Caco-2 (cell line): Measurements from ENCODE around the gene B3GALT4. TPM values are rescaled to one million over a fixed set of nuclear protein-coding genes. Genes with fewer than 3 reads are reported as not detected.
A peak's percentile ranks its signal among the peaks of the same experiment; 100 is the strongest.

Experiments used
- BruUV-seq: library from RNA; stranded (reverse); fragments of 400-500 nt; replicated peaks from 2 replicates; lab custom pipeline; 2021; lab: Mats Ljungman, UMichigan
- CTCF ChIA-PET: fragments of 300-600 bp; sonication (Branson Sonifier 250); formaldehyde crosslinking; loops from one replicate; lab custom pipeline; 2022; ENCODE audit warnings: antibody characterized with exemption; lab: Charles Lee
- POLR2A ChIA-PET: fragments of 300-600 bp; sonication (Branson Sonifier 250); formaldehyde crosslinking; loops from one replicate; lab custom pipeline; 2022; ENCODE audit warnings: antibody characterized with exemption; lab: Charles Lee
- DNase-seq, 2 experiments: peaks; one replicate each; pipeline versions ENCODE4 v3.0.0 to v3.0.0-alpha.2; 2020 to 2022
- H3K27me3 ChIP-seq: replicated peaks from 2 replicates; pipeline ENCODE4 v1.6.0; 2011; ENCODE audit warnings: low read length; ENCODE audit not compliant: control insufficient read depth, insufficient read depth
- H3K36me3 ChIP-seq: 2 replicates; pipeline ENCODE4 v1.5.1; 2011; ENCODE audit warnings: low read length; ENCODE audit not compliant: control insufficient read depth, insufficient read depth
- H3K4me1 ChIP-seq: fragments of 250-450 bp; sonication (Bioruptor Pico); 2 replicates; pipeline ENCODE4 v1.5.1; 2020; ENCODE audit warnings: mild to moderate bottlenecking
- H3K4me3 ChIP-seq: 2 replicates; pipeline ENCODE4 v1.5.1; 2011; ENCODE audit warnings: low read depth, mild to moderate bottlenecking, control low read depth, low read length
- H3K9me3 ChIP-seq: fragments of 250-450 bp; sonication (Bioruptor Pico); 2 replicates; pipeline ENCODE4 v1.5.1; 2020; ENCODE audit warnings: mild to moderate bottlenecking, moderate library complexity
- H3K27ac Mint-ChIP-seq: one replicate; pipeline ENCODE4 v1.8.0; 2022; ENCODE audit warnings: mixed read lengths; ENCODE audit not compliant: unreplicated experiment
- H3K27me3 Mint-ChIP-seq: one replicate; pipeline ENCODE4 v1.8.0; 2022; ENCODE audit warnings: mixed read lengths; ENCODE audit not compliant: insufficient read depth, unreplicated experiment
- H3K36me3 Mint-ChIP-seq: one replicate; pipeline ENCODE4 v1.8.0; 2022; ENCODE audit warnings: mild to moderate bottlenecking, mixed read lengths; ENCODE audit not compliant: insufficient read depth, unreplicated experiment
- H3K4me1 Mint-ChIP-seq: one replicate; pipeline ENCODE4 v1.8.0; 2022; ENCODE audit warnings: low read depth, mixed read lengths; ENCODE audit not compliant: unreplicated experiment
- H3K4me3 Mint-ChIP-seq: one replicate; pipeline ENCODE4 v1.8.0; 2022; ENCODE audit warnings: mild to moderate bottlenecking, moderate library complexity, mixed read lengths; ENCODE audit not compliant: unreplicated experiment
- H3K9me3 Mint-ChIP-seq: one replicate; pipeline ENCODE4 v1.8.0; 2022; ENCODE audit warnings: mixed read lengths; ENCODE audit not compliant: unreplicated experiment
- intact Hi-C: fragments of 100-400 bp; cut with micrococcal nuclease; formaldehyde crosslinking; loops from one replicate; pipeline ENCODE4 v1.10.0; 2022; ENCODE audit not compliant: unreplicated experiment
- total RNA-seq: library from RNA; stranded (reverse); gene quantifications from 2 replicates; pipeline ENCODE4 v1.2.3, GENCODE V29; 2022
- TF ChIP-seq, protein P1 (sequence below), 2 experiments: fragments of 200-600 bp in 1 of 2; IDR thresholded peaks; 1 replicate in 1 of 2; 2 replicates in 1 of 2; pipeline versions ENCODE4 v1.5.1 to v1.8.0; 2011 to 2022; ENCODE audit warnings: antibody characterized with exemption in 1 of 2, control low read depth in 1 of 2, inconsistent platforms in 1 of 2, low read depth in 1 of 2, low read length in 1 of 2, mild to moderate bottlenecking in 1 of 2, moderate library complexity in 1 of 2; ENCODE audit not compliant: insufficient read depth in 1 of 2, severe bottlenecking in 1 of 2, unreplicated experiment in 1 of 2

The B3GALT4 gene
- total RNA-seq, 1 experiment from 2014 or later = 0.34 TPM

DNA sequence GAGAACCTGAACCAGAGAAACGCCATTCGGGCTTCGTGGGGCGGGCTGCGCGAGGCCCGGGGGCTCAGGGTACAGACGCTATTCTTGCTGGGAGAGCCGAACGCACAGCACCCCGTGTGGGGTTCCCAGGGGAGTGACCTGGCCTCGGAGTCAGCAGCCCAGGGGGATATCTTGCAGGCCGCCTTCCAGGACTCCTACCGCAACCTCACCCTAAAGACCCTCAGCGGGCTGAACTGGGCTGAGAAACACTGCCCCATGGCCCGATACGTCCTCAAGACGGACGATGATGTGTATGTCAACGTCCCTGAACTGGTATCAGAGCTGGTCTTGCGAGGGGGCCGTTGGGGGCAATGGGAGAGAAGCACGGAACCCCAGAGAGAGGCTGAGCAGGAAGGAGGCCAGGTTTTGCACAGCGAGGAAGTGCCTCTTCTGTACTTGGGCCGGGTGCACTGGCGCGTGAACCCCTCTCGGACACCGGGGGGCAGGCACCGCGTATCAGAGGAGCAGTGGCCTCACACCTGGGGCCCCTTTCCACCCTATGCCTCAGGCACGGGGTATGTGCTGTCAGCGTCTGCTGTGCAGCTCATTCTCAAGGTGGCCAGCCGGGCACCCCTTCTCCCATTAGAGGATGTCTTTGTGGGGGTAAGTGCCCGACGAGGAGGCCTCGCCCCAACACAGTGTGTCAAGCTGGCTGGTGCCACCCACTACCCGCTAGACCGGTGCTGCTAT, 904 bp downstream of the B3GALT4 start:
- TF ChIP-seq, protein P1, sequence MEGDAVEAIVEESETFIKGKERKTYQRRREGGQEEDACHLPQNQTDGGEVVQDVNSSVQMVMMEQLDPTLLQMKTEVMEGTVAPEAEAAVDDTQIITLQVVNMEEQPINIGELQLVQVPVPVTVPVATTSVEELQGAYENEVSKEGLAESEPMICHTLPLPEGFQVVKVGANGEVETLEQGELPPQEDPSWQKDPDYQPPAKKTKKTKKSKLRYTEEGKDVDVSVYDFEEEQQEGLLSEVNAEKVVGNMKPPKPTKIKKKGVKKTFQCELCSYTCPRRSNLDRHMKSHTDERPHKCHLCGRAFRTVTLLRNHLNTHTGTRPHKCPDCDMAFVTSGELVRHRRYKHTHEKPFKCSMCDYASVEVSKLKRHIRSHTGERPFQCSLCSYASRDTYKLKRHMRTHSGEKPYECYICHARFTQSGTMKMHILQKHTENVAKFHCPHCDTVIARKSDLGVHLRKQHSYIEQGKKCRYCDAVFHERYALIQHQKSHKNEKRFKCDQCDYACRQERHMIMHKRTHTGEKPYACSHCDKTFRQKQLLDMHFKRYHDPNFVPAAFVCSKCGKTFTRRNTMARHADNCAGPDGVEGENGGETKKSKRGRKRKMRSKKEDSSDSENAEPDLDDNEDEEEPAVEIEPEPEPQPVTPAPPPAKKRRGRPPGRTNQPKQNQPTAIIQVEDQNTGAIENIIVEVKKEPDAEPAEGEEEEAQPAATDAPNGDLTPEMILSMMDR (IDR thresholded peaks at IDR 0.05; ENCODE audit: insufficient read depth in 1 of 2, low read depth in 1 of 2, low read length in 1 of 2, severe bottlenecking in 1 of 2, unreplicated experiment in 1 of 2) = peak in 1 of 2 experiments; percentile 13
- Histone ChIP-seq H3K36me3 (peaks cover 7% of the 10 kb centered on the region), H3K4me1 (peaks cover 18% of the 10 kb centered on the region), H3K4me3 (no peak overlapping the region), H3K9me3 (no peaks in the 10 kb centered on the region), H3K27me3 (no peaks in the 10 kb centered on the region)
- Mint-ChIP-seq H3K9me3 (no peaks in the 10 kb centered on the region), H3K36me3 (peaks cover 78% of the 10 kb centered on the region), H3K4me3 (peak overlapping the region; percentile 42), H3K4me1 (peaks cover 18% of the 10 kb centered on the region), H3K27me3 (no peaks in the 10 kb centered on the region), H3K27ac (peak overlapping the region; percentile 18)
- intact Hi-C loops = no loop called here
- CTCF ChIA-PET = interaction anchor here (1.0 to 2.6 kb wide), 6 partner anchors 11 to 148 kb away, joined by 4 to 8 read pairs (median 6); partner anchors contain the start of genes PFDN6, RGL2 and WDR46
- BruUV-seq = no TSS peak
- POLR2A ChIA-PET = interaction anchor here (0.6 to 3.0 kb wide), 3 partner anchors 11 to 630 kb away, joined by 3 to 10 read pairs (median 3); partner anchors contain the start of genes PFDN6 and WDR46
- DNase-seq = peak; percentile 58 to 68

DNA sequence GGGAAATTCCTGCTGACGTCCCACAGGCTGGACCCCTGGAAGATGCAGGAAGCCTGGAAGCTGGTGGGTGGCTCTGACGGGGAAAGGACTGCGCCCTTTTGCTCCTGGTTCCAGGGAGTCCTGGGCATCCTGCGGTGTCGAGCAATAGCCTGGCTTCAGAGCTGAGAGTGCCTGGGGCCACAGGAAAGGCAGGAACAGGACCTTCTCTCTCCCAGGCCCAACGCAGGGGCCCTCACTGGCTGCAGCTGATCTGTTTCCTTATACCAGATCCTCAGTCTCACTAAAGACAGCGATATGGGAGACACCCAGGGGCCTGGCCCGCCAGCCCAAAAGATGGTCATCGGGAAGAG, 1.4 kb downstream of the B3GALT4 start:
- Mint-ChIP-seq H3K27ac (no peak overlapping the region), H3K36me3 (peaks cover 73% of the 10 kb centered on the region), H3K27me3 (no peaks in the 10 kb centered on the region), H3K4me1 (peaks cover 14% of the 10 kb centered on the region), H3K9me3 (no peaks in the 10 kb centered on the region), H3K4me3 (no peak overlapping the region)
- Histone ChIP-seq H3K4me3 (no peak overlapping the region), H3K27me3 (no peaks in the 10 kb centered on the region), H3K4me1 (peaks cover 13% of the 10 kb centered on the region), H3K9me3 (no peaks in the 10 kb centered on the region), H3K36me3 (peaks cover 5% of the 10 kb centered on the region)
- POLR2A ChIA-PET = interaction anchor here (3.0 kb wide), 1 partner anchor 11 kb away, joined by 10 read pairs; the partner anchor contains the start of genes PFDN6 and WDR46
- TF ChIP-seq, protein P1 (IDR thresholded peaks at IDR 0.05; ENCODE audit: insufficient read depth in 1 of 2, low read depth in 1 of 2, low read length in 1 of 2, severe bottlenecking in 1 of 2, unreplicated experiment in 1 of 2) = no peak
- CTCF ChIA-PET = interaction anchor here (1.5 to 2.6 kb wide), 4 partner anchors 11 to 148 kb away, joined by 4 to 8 read pairs (median 8); partner anchors contain the start of genes PFDN6, RGL2 and WDR46
- no TSS peak for BruUV-seq
- DNase-seq = no peak
- intact Hi-C loops = no loop called here

DNA sequence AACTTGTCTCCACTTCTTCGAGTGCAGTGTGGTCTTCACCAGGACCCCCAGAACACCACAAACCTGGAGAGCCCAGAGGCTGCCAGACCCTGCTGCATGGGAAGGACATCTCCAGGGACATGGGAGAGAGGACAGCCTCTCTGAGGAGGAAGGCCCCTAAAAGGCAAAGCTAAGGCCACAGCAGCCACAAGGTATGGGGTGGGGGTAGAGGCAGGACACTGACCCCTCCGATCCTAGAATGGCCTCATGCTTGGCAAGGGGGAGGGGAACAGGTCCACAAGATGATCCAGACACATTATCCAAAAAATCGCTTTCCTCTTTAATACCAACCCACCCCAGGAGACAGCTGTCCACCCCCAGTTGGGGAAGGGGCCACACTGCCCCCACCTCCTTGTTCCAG, 1.9 kb downstream of the B3GALT4 start:
- H3K27me3 Mint-ChIP-seq = no peaks in the 10 kb centered on the region
- no peaks in the 10 kb centered on the region for H3K9me3 Mint-ChIP-seq
- H3K27ac Mint-ChIP-seq = no peak overlapping the region
- H3K36me3 Mint-ChIP-seq = peaks cover 68% of the 10 kb centered on the region
- ChIA-PET POLR2A (interaction anchor here (3.0 kb wide), 1 partner anchor 10 kb away, joined by 10 read pairs; the partner anchor contains the start of genes PFDN6 and WDR46), CTCF (interaction anchor here (0.5 to 2.6 kb wide), 4 partner anchors 19 to 156 kb away, joined by 3 to 8 read pairs (median 6); partner anchors contain the start of gene RGL2)
- Histone ChIP-seq H3K9me3 (no peaks in the 10 kb centered on the region), H3K27me3 (no peaks in the 10 kb centered on the region), H3K36me3 (peaks cover 5% of the 10 kb centered on the region), H3K4me1 (peaks cover 8% of the 10 kb centered on the region), H3K4me3 (no peak overlapping the region)
- no peak for DNase-seq
- H3K4me1 Mint-ChIP-seq = peaks cover 10% of the 10 kb centered on the region
- no peak overlapping the region for H3K4me3 Mint-ChIP-seq
- intact Hi-C loops = no loop called here
- no TSS peak for BruUV-seq
- TF ChIP-seq, protein P1 (IDR thresholded peaks at IDR 0.05; ENCODE audit: insufficient read depth in 1 of 2, low read depth in 1 of 2, low read length in 1 of 2, severe bottlenecking in 1 of 2, unreplicated experiment in 1 of 2) = no peak
